IMR-90 (cell line): Measurements from ENCODE around the gene KIF16B.

Source experiments
- BHLHE40 ChIP-seq: fragments of 150-350 bp; IDR thresholded peaks from 2 replicates; pipeline ENCODE4 v1.6.1; 2016; ENCODE audit warnings: mild to moderate bottlenecking, low read depth, low read length
- POLR2A ChIP-seq: IDR thresholded peaks from 2 replicates; pipeline ENCODE4 v1.6.1; 2012; ENCODE audit warnings: mild to moderate bottlenecking, low read depth, low read length
- TF ChIP-seq, protein P1 (sequence below): conservative IDR thresholded peaks from 2 replicates; pipeline ENCODE4 v1.5.1; 2012; ENCODE audit warnings: mild to moderate bottlenecking, low read depth, low read length, improper control_type of control experiment

DNA sequence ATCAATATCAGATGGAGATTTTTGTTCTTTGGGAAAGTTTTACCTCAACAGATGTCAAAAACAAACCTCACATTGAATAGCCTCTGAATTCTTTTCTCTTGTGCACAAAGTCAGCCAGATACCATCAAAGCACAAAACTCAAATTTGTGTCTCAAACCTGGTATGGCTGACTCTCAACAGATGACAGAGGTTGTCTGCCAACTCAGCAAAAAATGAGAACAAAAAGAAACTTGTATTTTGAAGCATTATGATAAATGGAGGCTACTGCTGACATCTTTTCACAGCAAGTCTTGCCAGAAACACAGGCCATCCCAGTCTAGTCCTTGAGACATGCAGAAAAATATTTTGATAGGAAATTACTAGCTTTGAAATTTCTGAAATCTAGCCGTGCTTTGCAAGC lies 79.8 kb downstream of the KIF16B start:
- no peak for TF ChIP-seq BHLHE40
- TF ChIP-seq, protein P1, sequence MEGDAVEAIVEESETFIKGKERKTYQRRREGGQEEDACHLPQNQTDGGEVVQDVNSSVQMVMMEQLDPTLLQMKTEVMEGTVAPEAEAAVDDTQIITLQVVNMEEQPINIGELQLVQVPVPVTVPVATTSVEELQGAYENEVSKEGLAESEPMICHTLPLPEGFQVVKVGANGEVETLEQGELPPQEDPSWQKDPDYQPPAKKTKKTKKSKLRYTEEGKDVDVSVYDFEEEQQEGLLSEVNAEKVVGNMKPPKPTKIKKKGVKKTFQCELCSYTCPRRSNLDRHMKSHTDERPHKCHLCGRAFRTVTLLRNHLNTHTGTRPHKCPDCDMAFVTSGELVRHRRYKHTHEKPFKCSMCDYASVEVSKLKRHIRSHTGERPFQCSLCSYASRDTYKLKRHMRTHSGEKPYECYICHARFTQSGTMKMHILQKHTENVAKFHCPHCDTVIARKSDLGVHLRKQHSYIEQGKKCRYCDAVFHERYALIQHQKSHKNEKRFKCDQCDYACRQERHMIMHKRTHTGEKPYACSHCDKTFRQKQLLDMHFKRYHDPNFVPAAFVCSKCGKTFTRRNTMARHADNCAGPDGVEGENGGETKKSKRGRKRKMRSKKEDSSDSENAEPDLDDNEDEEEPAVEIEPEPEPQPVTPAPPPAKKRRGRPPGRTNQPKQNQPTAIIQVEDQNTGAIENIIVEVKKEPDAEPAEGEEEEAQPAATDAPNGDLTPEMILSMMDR = no peak
- TF ChIP-seq POLR2A = no peak
